H1 (cell line): ENCODE measurements around the gene ZC3H7B. TPM values are rescaled to one million over a fixed set of nuclear protein-coding genes. Genes with fewer than 3 reads are reported as not detected.

Experiments used
- CTCF ChIA-PET: fragments of 300-600 bp; sonication (Branson Sonifier 250); formaldehyde crosslinking; loops from one replicate; lab custom pipeline; 2021; ENCODE audit not compliant: partially characterized antibody; lab: Charles Lee
- POLR2A ChIA-PET: fragments of 300-600 bp; sonication (Branson Sonifier 250); formaldehyde crosslinking; loops from one replicate; lab custom pipeline; 2021; ENCODE audit warnings: inconsistent platforms; ENCODE audit not compliant: partially characterized antibody; lab: Charles Lee
- DNase-seq, 2 experiments: peaks; one replicate each; pipeline versions ENCODE4 v3.0.0 to v3.0.0-alpha.2; 2010 to 2022; ENCODE audit warnings: low spot score in 2 of 2, low read depth in 1 of 2, mixed read lengths in 1 of 2
- FAIRE-seq: peaks from 2 replicates; lab custom pipeline; 2011; peaks lifted over from hg19 to GRCh38; lab: Jason Lieb, UNC
- H2AFZ ChIP-seq: 2 replicates; pipeline ENCODE4 v1.8.1; 2012; ENCODE audit warnings: low read length, inconsistent platforms
- H2AK5ac ChIP-seq: 2 replicates; pipeline ENCODE4 v1.6.1; 2013; ENCODE audit warnings: low read depth, low read length
- H2BK120ac ChIP-seq: replicated peaks from 2 replicates; pipeline ENCODE3; 2013; ENCODE audit warnings: low read depth, low read length, inconsistent platforms
- H2BK12ac ChIP-seq: 2 replicates; pipeline ENCODE4 v1.6.1; 2013; ENCODE audit warnings: low read depth, low read length
- H2BK15ac ChIP-seq: 2 replicates; pipeline ENCODE4 v1.6.1; 2013; ENCODE audit warnings: low read length
- H2BK20ac ChIP-seq: 2 replicates; pipeline ENCODE4 v1.6.1; 2013; ENCODE audit warnings: low read length
- H2BK5ac ChIP-seq: 2 replicates; pipeline ENCODE4 v1.6.1; 2013; ENCODE audit warnings: low read depth, low read length
- H3K14ac ChIP-seq: 2 replicates; pipeline ENCODE4 v1.6.1; 2013; ENCODE audit warnings: inconsistent platforms; ENCODE audit not compliant: insufficient read length
- H3K18ac ChIP-seq: 2 replicates; pipeline ENCODE4 v1.6.1; 2013; ENCODE audit warnings: low read length; ENCODE audit errors: extremely low read depth
- H3K23ac ChIP-seq: 2 replicates; pipeline ENCODE4 v1.6.1; 2013; ENCODE audit warnings: inconsistent platforms; ENCODE audit not compliant: insufficient read length
- H3K23me2 ChIP-seq: 2 replicates; pipeline ENCODE4 v1.6.1; 2013; ENCODE audit warnings: low read depth, low read length
- H3K27ac ChIP-seq: 2 replicates; pipeline ENCODE4 v1.6.1; 2011; ENCODE audit warnings: low read depth, low read length, inconsistent platforms
- H3K27me3 ChIP-seq, 4 experiments: replicated peaks in 1 of 4; 1 replicate in 1 of 4; 2 replicates in 3 of 4; pipeline versions ENCODE4 v1.6.1 to v1.8.1; 2011 to 2013; ENCODE audit warnings: low read length in 3 of 4, mild to moderate bottlenecking in 3 of 4, inconsistent platforms in 2 of 4, mixed read lengths in 2 of 4, moderate library complexity in 1 of 4; ENCODE audit not compliant: control insufficient read depth in 3 of 4, insufficient read depth in 3 of 4; ENCODE audit errors: extremely low read depth in 1 of 4
- H3K36me3 ChIP-seq, 4 experiments: 2 replicates each; pipeline versions ENCODE4 v1.6.1 to v1.8.1; 2011 to 2013; ENCODE audit warnings: mild to moderate bottlenecking in 4 of 4, low read length in 3 of 4, moderate library complexity in 2 of 4, control low read depth in 1 of 4, inconsistent platforms in 1 of 4; ENCODE audit not compliant: insufficient read depth in 4 of 4, control insufficient read depth in 2 of 4
- H3K4ac ChIP-seq: replicated peaks from 2 replicates; pipeline ENCODE3; 2013; ENCODE audit warnings: low read length, low read depth, mixed read lengths, inconsistent platforms; ENCODE audit not compliant: insufficient read length
- H3K4me1 ChIP-seq, 4 experiments: replicated peaks in 1 of 4; 1 replicate in 1 of 4; 2 replicates in 3 of 4; pipeline versions ENCODE4 v1.6.1 to v1.8.1; 2011 to 2013; ENCODE audit warnings: low read length in 3 of 4, inconsistent platforms in 2 of 4, mixed read lengths in 1 of 4; ENCODE audit not compliant: insufficient read depth in 4 of 4, control insufficient read depth in 3 of 4
- H3K4me2 ChIP-seq, 2 experiments: 2 replicates each; pipeline versions ENCODE4 v1.6.1 to v1.8.1; 2011 to 2013; ENCODE audit warnings: low read depth in 2 of 2, low read length in 2 of 2, control low read depth in 1 of 2, inconsistent platforms in 1 of 2, mild to moderate bottlenecking in 1 of 2; ENCODE audit not compliant: insufficient read depth in 1 of 2
- H3K4me3 ChIP-seq, 4 experiments: fragments of 200-600, 300-600 bp in 1 of 4; sonication (generic), shearing (Covaris generic), sonication (Bioruptor Twin) in 1 of 4; 2 replicates each; pipeline versions ENCODE4 v1.5.1 to v1.8.1; 2011 to 2016; ENCODE audit warnings: low read length in 4 of 4, low read depth in 3 of 4, control low read depth in 2 of 4, inconsistent platforms in 2 of 4, mild to moderate bottlenecking in 2 of 4, mixed read lengths in 1 of 4, moderate library complexity in 1 of 4; ENCODE audit not compliant: insufficient read depth in 2 of 4; ENCODE audit errors: extremely low read depth in 1 of 4
- H3K56ac ChIP-seq: replicated peaks from 2 replicates; pipeline ENCODE3; 2013; ENCODE audit warnings: low read depth, mild to moderate bottlenecking, mixed read lengths, low read length, inconsistent platforms; ENCODE audit not compliant: insufficient read length
- H3K79me1 ChIP-seq: 2 replicates; pipeline ENCODE4 v1.6.1; 2013; ENCODE audit warnings: low read depth, low read length, control low read depth
- H3K79me2 ChIP-seq, 2 experiments: 2 replicates each; pipeline versions ENCODE4 v1.6.1 to v1.8.1; 2012 to 2013; ENCODE audit warnings: low read length in 2 of 2, mild to moderate bottlenecking in 2 of 2, inconsistent platforms in 1 of 2; ENCODE audit not compliant: insufficient read depth in 2 of 2, control insufficient read depth in 1 of 2
- H3K9ac ChIP-seq, 4 experiments: replicated peaks in 1 of 4; 1 replicate in 1 of 4; 2 replicates in 3 of 4; pipeline versions ENCODE4 v1.6.1 to v1.8.1; 2011 to 2013; ENCODE audit warnings: low read depth in 3 of 4, low read length in 3 of 4, control low read depth in 2 of 4, mild to moderate bottlenecking in 2 of 4, moderate library complexity in 2 of 4, inconsistent platforms in 1 of 4; ENCODE audit errors: extremely low read depth in 1 of 4
- H3K9me3 ChIP-seq, 2 experiments: 2 replicates each; pipeline versions ENCODE4 v1.6.1 to v1.8.1; 2012 to 2013; ENCODE audit warnings: mild to moderate bottlenecking in 2 of 2, moderate library complexity in 2 of 2, control low read depth in 1 of 2, inconsistent platforms in 1 of 2, low read depth in 1 of 2, low read length in 1 of 2, mixed read lengths in 1 of 2; ENCODE audit not compliant: insufficient read depth in 2 of 2
- H4K20me1 ChIP-seq, 2 experiments: replicated peaks in 1 of 2; 2 replicates each; pipeline versions ENCODE3 to v1.8.1; 2011 to 2013; ENCODE audit warnings: inconsistent platforms in 2 of 2, low read length in 2 of 2, mild to moderate bottlenecking in 1 of 2; ENCODE audit not compliant: insufficient read depth in 2 of 2, control insufficient read depth in 1 of 2
- H4K5ac ChIP-seq: 2 replicates; pipeline ENCODE4 v1.6.1; 2013; ENCODE audit warnings: low read length, low read depth, mixed read lengths, inconsistent platforms; ENCODE audit not compliant: insufficient read length
- H4K8ac ChIP-seq: 2 replicates; pipeline ENCODE4 v1.8.0; 2013; ENCODE audit warnings: mild to moderate bottlenecking, moderate library complexity, low read length, inconsistent platforms; ENCODE audit not compliant: insufficient read depth; ENCODE audit errors: extremely low read depth
- H4K91ac ChIP-seq: replicated peaks from 2 replicates; pipeline ENCODE3; 2013; ENCODE audit warnings: low read length, mixed read lengths, inconsistent platforms; ENCODE audit not compliant: insufficient read length
- CEBPB ChIP-seq: IDR thresholded peaks from 2 replicates; pipeline ENCODE4 v1.6.1; 2012; ENCODE audit warnings: low read depth, low read length
- CTBP2 ChIP-seq: IDR thresholded peaks from 2 replicates; pipeline ENCODE4 v1.7.0; 2011; ENCODE audit warnings: borderline replicate concordance, mild to moderate bottlenecking, moderate library complexity, mixed read lengths, low read length; ENCODE audit not compliant: insufficient read depth, insufficient read length
- EZH2 ChIP-seq: fragments of 200-600 bp; sonication (generic); IDR thresholded peaks from 2 replicates; pipeline ENCODE4 v1.7.1; 2012; ENCODE audit warnings: low read depth, mild to moderate bottlenecking, moderate library complexity, low read length, inconsistent platforms; ENCODE audit not compliant: severe bottlenecking
- JUN ChIP-seq: IDR thresholded peaks from 2 replicates; pipeline ENCODE4 v1.6.1; 2011; ENCODE audit warnings: low read depth, mild to moderate bottlenecking, improper control_type of control experiment, low read length
- TCF12 ChIP-seq: IDR thresholded peaks from 2 replicates; pipeline ENCODE4 v1.6.1; 2011; ENCODE audit warnings: low read depth, mild to moderate bottlenecking, low read length
- WGBS, 2 experiments: shearing (Covaris generic) in 1 of 2; methylation state at CpG; one replicate each; pipeline versions ENCODE4 v1.1.6 to v1.1.7; 2013 to 2015; ENCODE audit warnings: low lambda C conversion rate in 2 of 2, mixed read lengths in 2 of 2, inconsistent platforms in 1 of 2, low coverage in 1 of 2, missing lambda C conversion rate in 1 of 2; ENCODE audit not compliant: insufficient replicate concordance in 2 of 2, insufficient coverage in 1 of 2, insufficient read length in 1 of 2; ENCODE audit errors: extremely low coverage in 1 of 2, missing lambda C conversion rate in 1 of 2; 5-methylcytosine and 5-hydroxymethylcytosine counted together
- polyA plus RNA-seq, 7 experiments: library from polyadenylated mRNA; depleted of rRNA in 3 of 7; stranded (reverse) in 5 of 7; unstranded in 2 of 7; fragments of >200 nt in 5 of 7; fragments of 200-250 nt in 2 of 7; gene quantifications; 1 replicate in 5 of 7; 2 replicates in 1 of 7; 4 replicates in 1 of 7; pipeline versions ENCODE4 v1.2.1 to v1.2.3, GENCODE V29; 2011 to 2013; ENCODE audit warnings: missing spikeins in 2 of 7, mixed read lengths in 2 of 7
- total RNA-seq: library from RNA; stranded (reverse); fragmentation: NEBNext Ultra II Directional; extraction: Animal tissue kit (Norgen Biotek cat#: 25700); gene quantifications from 2 replicates; pipeline ENCODE4 v1.2.1, GENCODE V29; 2021

ZC3H7B gene
- total and polyA plus RNA-seq, 2 of the 8 experiments (the other 6 are each of a cell fraction or from before 2014, with no cell fraction given), result 35.5 to 78.6 TPM

DNA sequence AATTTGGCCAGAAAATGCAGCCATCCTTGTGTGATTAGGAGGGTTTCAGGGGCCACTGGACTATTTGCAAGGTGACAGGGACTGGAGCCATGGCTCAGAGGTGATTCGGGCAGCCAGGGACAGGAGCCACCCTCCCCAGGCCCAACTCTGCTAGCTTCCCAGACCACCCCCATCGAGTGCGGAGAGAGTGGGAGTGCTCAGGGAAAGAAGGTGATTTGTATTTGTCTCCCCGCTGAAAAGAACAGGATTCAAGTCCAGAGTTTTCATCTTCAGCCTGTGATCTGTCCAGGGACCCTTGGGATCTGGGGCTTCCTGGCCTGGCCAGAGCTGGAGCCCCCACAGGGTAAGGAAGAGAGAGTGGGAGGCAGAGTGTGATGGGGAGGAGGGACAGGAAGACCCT is 58.1 kb downstream of the ZC3H7B start:
- FAIRE-seq, result no peak
- Histone ChIP-seq H3K4ac (no peak overlapping the region), H3K23me2 (no peaks in the 10 kb centered on the region), H3K79me2 (no peaks in the 10 kb centered on the region), H3K9ac (peak overlapping the region in 1 of 4 experiments; percentile 19; a peak in 3 of 7 replicates), H4K20me1 (peaks cover 0 to 5% of the 10 kb centered on the region in 2 experiments), H3K4me1 (peaks cover 3 to 18% (median 9%) of the 10 kb centered on the region in 4 experiments), H4K91ac (no peak overlapping the region), H4K5ac (no peak overlapping the region), H3K27me3 (no peaks in the 10 kb centered on the region)
- CTCF ChIA-PET, result interaction anchor here (0.9 to 1.3 kb wide), 3 partner anchors 73 to 158 kb away, joined by 3 to 4 read pairs (median 3); no protein-coding TSS in a partner anchor
- TF ChIP-seq CEBPB, result no peak
- no peak for TF ChIP-seq JUN
- no peak for TF ChIP-seq CTBP2
- TF ChIP-seq TCF12, result no peak
- TF ChIP-seq EZH2, result no peak
- TF ChIP-seq, all 59 proteins: peak for 0
- H4K8ac ChIP-seq, result no peak overlapping the region
- H3K4me2 ChIP-seq, result peak overlapping the region; percentile 24 to 26; a peak in 1 of 4 replicates
- no peak overlapping the region for H2BK12ac ChIP-seq
- peak overlapping the region; percentile 71 for H3K27ac ChIP-seq
- H3K23ac ChIP-seq, result no peak overlapping the region
- no peak for DNase-seq
- H3K9me3 ChIP-seq, result no peaks in the 10 kb centered on the region
- H2AK5ac ChIP-seq, result no peak overlapping the region
- peak overlapping the region; percentile 40; the same call in 1 of the 2 replicates for H2BK5ac ChIP-seq
- no peak overlapping the region for H3K4me3 ChIP-seq
- POLR2A ChIA-PET, result interaction anchor here (1.8 to 3.9 kb wide), 9 partner anchors 9 to 87 kb away, joined by 5 to 27 read pairs (median 9); partner anchors contain the start of genes TEF, TOB2 and ZC3H7B
- H3K14ac ChIP-seq, result no peak overlapping the region
- no peak overlapping the region for H2BK120ac ChIP-seq
- 91% methylated on average over 4 of the region's 4 CpGs; no CpG with 5 or more reads in 1 of the 2 experiments for WGBS, 2 experiments
- no peak overlapping the region for H2AFZ ChIP-seq
- no peaks in the 10 kb centered on the region for H3K79me1 ChIP-seq
- no peak overlapping the region for H3K56ac ChIP-seq
- H2BK20ac ChIP-seq, result no peak overlapping the region
- H3K18ac ChIP-seq, result no peak overlapping the region
- H3K36me3 ChIP-seq, result peaks cover 3 to 23% (median 8%) of the 10 kb centered on the region in 4 experiments; a peak in 7 of 8 replicates
- no peak overlapping the region for H2BK15ac ChIP-seq
